Measurements from ENCODE around the gene KCND2.
"Not testable (repeated sequence)": the region's sequence is repeated elsewhere in the genome, so short reads cannot be mapped to it uniquely, and the experiment has no call there.

Gene KCND2

DNA sequence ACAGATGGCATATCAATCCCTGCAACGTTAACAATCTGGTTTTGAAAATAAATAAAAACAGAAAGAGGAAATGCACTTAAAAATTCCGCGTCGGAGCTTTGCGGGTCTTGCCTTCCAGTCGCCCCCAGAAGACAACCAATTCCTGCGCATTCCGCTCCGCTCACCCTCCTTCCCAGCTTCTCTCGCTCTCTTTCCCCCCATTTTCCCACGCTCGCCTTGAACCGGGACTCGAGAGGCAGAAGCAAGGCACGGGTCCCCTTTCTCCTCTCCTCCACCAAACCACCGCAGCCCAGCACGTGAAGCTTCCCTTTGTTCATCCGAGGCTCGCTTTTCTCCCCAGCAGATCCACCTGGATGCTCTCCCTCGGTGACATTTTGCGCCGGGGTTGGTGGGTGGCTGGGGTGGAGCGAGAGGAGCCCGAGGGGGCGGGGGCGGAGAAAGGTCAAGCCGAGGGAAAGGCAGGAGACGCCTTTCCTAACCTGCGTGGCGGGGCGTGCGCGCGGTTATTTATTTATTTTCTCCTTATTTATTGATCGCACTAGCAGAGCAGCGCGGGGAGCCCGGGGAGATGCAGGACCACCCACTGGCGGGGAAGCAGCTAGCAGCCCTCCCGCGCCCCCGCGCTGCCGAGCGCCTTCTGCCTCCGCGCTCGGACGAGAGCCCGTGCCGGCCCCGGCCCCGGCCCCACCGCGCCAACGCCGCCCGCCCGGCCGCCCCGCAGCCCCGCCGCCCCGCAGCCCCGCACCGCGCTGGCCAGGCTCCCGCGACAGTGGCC, at the start of gene KCND2:
Gene KCND2 (plus strand): TSS at position 475 of the 775 bp plus-strand sequence.
- DNase-seq, result no peak

DNA sequence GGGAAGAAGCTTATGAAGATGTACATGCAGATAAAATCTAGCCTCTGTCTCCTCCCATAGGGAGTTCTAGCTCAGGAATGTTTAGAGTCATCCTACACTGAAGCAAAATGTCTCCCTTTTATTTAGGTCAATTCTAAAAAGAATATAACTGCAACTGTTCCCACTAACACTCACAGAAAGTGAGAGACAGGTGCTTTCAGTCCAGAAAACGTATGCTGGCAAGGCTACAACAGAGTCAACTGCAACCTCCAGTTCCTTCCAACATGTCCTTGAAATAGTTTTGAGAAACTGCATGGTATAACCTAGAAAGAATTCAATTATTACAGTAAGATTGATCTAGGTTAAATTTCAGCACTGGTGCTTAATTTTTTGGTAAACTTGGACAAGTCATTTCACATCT, 46.8 kb upstream of the KCND2 start:
- DNase-seq, result no peak

DNA sequence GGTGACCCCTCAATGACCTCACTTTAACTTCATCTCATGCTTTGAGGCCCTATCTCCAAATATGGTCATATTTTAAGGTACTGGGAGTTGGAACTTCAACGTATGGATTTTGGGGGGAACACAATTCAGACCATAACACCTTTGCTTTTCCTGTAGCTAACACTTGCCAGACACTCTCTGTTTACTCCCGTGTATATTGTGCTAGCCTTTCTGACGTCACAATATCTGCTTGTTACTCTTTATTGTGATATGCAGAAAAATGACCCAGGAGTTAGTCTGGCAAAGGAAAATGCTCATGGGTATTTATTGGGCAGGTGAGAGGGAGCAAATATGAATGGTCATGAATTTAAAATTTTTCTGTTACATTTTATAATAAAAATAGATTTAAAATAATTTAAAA, 45.7 kb upstream of the KCND2 start:
- no peak for DNase-seq

- no peak for DNase-seq
These were observed 43.9 kb upstream of the KCND2 start for GRCh38 chr7:120229084-120229483.

- DNase-seq, result no peak
These were observed 39.6 kb upstream of the KCND2 start for GRCh38 chr7:120233338-120233737.

GRCh38 chr7:120240350-120240749, 32.6 kb upstream of the KCND2 start:
- not testable (repeated sequence) for DNase-seq

DNA sequence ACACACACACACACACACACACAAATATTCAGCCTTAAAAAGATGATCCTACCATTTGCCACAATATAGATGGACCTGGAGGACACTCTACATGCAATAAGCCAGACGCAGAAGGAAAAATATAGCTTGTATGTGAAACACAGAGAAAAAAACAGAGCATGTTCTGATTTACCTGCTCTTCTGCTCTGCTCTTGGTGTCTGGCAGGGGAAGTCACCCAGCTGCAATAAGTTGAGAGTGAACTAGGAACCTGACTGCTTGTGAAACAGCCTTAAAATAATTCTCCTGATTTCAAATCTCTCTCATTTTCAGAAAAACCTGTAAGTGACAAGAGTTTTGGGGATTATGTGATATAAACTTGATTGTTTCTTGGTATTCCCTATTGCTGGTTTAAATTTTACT, 31.0 kb upstream of the KCND2 start:
- no peak for DNase-seq

GRCh38 chr7:120254845-120255244, 18.1 kb upstream of the KCND2 start:
- DNase-seq, result no peak

GRCh38 chr7:120256344-120257070, 16.5 kb upstream of the KCND2 start:
- no peak for DNase-seq

- DNase-seq, result no peak
These were observed 13.6 kb upstream of the KCND2 start for GRCh38 chr7:120259386-120259785.

DNA sequence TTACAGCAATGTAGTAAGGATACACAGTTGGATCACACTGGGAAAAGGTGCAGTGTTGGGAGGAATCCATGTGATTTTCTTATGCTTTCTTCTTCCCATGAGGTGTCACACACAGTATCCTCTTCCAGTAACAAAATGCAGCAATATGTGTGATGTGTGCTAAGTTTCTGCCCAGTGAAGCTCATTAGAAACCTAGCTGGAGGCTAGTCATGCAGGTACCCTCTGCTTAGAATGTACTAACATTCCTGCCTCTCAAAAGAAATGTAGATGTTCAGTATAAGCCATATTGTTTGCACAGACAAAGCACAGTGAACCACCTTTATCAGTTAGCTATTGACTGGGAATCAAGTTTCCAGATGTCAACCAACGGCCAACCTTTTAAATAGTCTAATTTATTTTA, 12.9 kb upstream of the KCND2 start:
- no peak for DNase-seq

- DNase-seq, result no peak
These were observed 714 bp upstream of the KCND2 start for GRCh38 chr7:120272261-120272660.

GRCh38 chr7:120273476-120273975, 551 bp downstream of the KCND2 start:
- no peak for DNase-seq

DNA sequence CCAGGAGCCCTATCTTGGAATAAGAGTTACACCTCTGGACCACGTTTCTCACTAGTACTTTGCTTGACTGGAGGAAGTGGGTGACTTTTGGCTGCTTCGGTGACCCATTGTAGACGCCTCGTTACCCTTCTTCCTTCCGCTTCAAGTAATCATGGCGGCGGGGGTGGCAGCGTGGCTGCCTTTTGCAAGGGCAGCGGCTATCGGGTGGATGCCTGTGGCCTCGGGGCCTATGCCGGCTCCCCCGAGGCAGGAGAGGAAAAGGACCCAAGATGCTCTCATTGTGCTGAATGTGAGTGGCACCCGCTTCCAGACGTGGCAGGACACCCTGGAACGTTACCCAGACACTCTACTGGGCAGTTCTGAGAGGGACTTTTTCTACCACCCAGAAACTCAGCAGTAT, 1.5 kb downstream of the KCND2 start:
- DNase-seq, result no peak

- no peak for DNase-seq
These were observed 1.9 kb downstream of the KCND2 start for GRCh38 chr7:120274899-120275298.

GRCh38 chr7:120276720-120277119, 3.7 kb downstream of the KCND2 start:
- DNase-seq, result no peak

GRCh38 chr7:120278773-120279172, 5.8 kb downstream of the KCND2 start:
- no peak for DNase-seq

- DNase-seq, result no peak
These were observed 7.8 kb downstream of the KCND2 start for GRCh38 chr7:120280743-120281142.

- no peak for DNase-seq
These were observed 20.1 kb downstream of the KCND2 start for GRCh38 chr7:120293027-120293426.

DNA sequence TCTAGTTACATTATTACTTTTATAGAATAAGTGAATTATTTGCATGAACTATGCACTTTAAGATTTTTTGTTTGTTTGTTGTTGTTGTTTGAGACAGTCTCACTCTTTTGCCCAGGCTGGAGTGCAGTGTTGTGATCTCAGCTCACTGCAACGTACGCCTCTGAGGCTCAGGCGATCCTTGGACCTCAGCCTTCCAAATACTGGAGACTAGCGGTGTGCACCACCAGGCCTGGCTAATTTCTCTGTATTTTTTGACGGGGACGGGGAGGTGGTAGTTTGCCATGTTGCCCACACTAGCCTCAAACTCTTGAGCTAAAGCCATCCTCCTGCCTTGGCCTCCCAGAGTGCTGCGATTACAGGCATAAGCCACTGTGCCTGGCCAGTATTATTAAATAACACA, 29.2 kb downstream of the KCND2 start:
- DNase-seq, result no peak

- DNase-seq, result no peak
These were observed 30.1 kb downstream of the KCND2 start for GRCh38 chr7:120303105-120303504.

DNA sequence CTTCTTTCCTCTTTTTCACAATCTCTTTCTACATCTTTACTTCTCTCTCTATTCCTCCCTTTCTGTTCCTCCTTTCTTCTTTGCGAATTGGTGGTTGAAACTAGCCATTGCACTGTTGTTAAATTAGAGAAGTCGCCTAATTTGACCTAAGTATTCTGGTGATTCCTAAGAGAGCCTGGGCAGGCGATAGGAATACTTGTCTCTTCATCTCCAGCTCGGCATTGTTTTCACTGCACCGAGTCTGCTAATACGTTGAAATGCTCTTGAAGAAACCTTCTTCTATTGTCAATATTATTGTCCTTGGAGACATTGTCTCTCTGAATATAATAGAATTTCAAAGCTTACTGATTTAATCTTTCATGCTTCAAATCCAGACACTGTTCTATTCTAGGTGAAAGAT, 31.7 kb downstream of the KCND2 start:
- no peak for DNase-seq

DNA sequence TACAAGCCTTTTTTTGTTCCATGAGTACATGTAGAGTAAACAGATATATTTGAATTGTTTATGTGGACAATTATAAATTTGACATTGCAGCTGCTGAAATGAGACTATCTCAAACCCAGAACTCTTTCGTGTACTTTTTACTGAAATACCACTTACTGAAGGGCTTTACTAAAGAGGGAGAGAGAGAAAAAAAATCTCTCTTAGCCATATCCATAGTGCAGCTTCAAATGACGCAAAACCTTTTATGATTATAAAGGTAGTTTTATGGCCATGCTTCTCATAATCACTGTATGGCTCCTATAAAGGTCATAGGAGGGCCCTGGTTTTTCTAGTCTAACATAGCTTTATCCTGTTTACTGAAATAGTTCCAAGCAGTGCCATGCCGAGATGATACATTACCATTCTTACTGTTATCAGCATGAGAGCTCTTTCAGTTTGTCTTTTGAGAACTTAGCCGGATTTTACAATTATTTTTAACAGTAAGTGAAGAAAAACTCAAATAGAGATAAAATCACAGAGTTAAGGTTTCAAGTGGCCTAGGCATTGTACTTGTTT, 35.1 kb downstream of the KCND2 start:
- no peak for DNase-seq
